Esophagus squamous epithelium (tissue), 5 donors: Measurements from ENCODE around the gene SCG3. TPM values are rescaled to one million over a fixed set of nuclear protein-coding genes. Genes with fewer than 3 reads are reported as not detected.

Experiments
- DNase-seq: peaks from one replicate; lab custom pipeline; 2025; lab: John Stamatoyannopoulos, UW
- H3K27ac ChIP-seq, 4 donors: fragments of 200-600 bp; sonication (generic); one replicate each; pipeline ENCODE4 v1.5.1; 2016 to 2019; ENCODE audit warnings: mild to moderate bottlenecking in 1 of 4
- H3K27me3 ChIP-seq, 4 donors: fragments of 200-600 bp; sonication (generic); 1 replicate in 3 of 4; 2 replicates in 1 of 4; pipeline versions ENCODE4 v1.5.1 to v1.6.0; 2017 to 2021; ENCODE audit warnings: antibody characterized with exemption in 1 of 4
- H3K36me3 ChIP-seq, 3 donors: fragments of 200-600 bp; sonication (generic); one replicate each; pipeline ENCODE4 v1.5.1; 2016 to 2019
- H3K4me1 ChIP-seq, 3 donors: fragments of 200-600 bp; sonication (generic); one replicate each; pipeline ENCODE4 v1.5.1; 2017 to 2019
- H3K4me3 ChIP-seq, 4 donors: fragments of 200-600 bp; sonication (generic); 1 replicate in 3 of 4; 2 replicates in 1 of 4; pipeline ENCODE4 v1.5.1; 2016 to 2019; ENCODE audit warnings: mild to moderate bottlenecking in 2 of 4, moderate library complexity in 1 of 4
- H3K9me3 ChIP-seq, 3 donors: fragments of 200-600 bp; sonication (generic); one replicate each; pipeline ENCODE4 v1.5.1; 2016 to 2019
- CTCF ChIP-seq, 6 experiments: fragments of 450-650 bp in 4 of 6; fragments of 200-600 bp in 2 of 6; sonication (generic) in 2 of 6; IDR thresholded peaks; one replicate each; pipeline ENCODE4 v1.5.1; 2016 to 2019; ENCODE audit warnings: antibody characterized with exemption in 6 of 6, mild to moderate bottlenecking in 4 of 6, moderate library complexity in 4 of 6
- POLR2A ChIP-seq, 4 donors: fragments of 450-650 bp; IDR thresholded peaks; one replicate each; pipeline ENCODE4 v1.6.1; 2017; ENCODE audit warnings: antibody characterized with exemption in 4 of 4, mild to moderate bottlenecking in 4 of 4, moderate library complexity in 3 of 4
- WGBS, 2 donors: methylation state at CpG; one replicate each; pipeline ENCODE4 v1.1.5; 2018; 5-methylcytosine and 5-hydroxymethylcytosine counted together
- intact Hi-C: fragments of 100-400 bp; cut with DNase I; formaldehyde crosslinking; loops from one replicate; pipeline ENCODE4 v1.15.0; 2022
- total RNA-seq, 4 donors: library from RNA; depleted of rRNA; stranded (reverse); fragments of >200 nt; gene quantifications; one replicate each; pipeline ENCODE4 v1.1.0, GENCODE V29; 2016
- donor health status: DM: yes; HTN: yes; CAD: no.

SCG3 gene
- total RNA-seq, 4 donors from 2014 or later, result 0.38 TPM; not detected in 3

GRCh38 chr15:51687565-51687964 is 6.3 kb downstream of the SCG3 start:
- peaks cover 0 to 36% (median 0%) of the 10 kb centered on the region in 4 donors for H3K27me3 ChIP-seq
- no peak for DNase-seq
- H3K36me3 ChIP-seq, result no peaks in the 10 kb centered on the region
- no peak overlapping the region for H3K27ac ChIP-seq
- no peaks in the 10 kb centered on the region for H3K9me3 ChIP-seq
- TF ChIP-seq CTCF (IDR thresholded peaks at IDR 0.05) (no peak), POLR2A (IDR thresholded peaks at IDR 0.05) (no peak)
- no peaks in the 10 kb centered on the region for H3K4me1 ChIP-seq
- WGBS, 2 donors, result 0 to 77% methylated on average over 1 of the region's 1 CpG
- H3K4me3 ChIP-seq, result no peak overlapping the region
- intact Hi-C loops, result no loop called here

DNA sequence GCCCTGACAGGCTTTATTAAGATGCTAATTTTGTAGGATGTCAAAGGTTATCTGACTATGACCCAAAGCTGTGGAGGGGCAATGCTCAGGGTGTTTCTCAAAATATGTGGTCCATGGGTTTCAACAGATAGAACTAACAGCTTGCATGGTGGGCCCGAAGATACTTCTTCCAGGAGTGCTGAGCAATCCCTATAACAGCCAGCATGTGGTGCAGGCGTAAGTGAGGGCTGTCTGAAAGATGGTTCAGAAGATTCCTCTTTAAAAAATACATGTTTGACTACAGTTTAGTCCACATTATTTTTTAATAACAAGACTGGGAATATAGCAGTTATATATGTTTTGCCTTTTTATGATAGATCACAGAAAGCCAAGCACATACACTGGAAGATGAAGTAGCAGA is 7.6 kb downstream of the SCG3 start:
- DNase-seq, result no peak
- intact Hi-C loops, result no loop called here
- no peaks in the 10 kb centered on the region for H3K4me1 ChIP-seq
- peaks cover 0 to 23% (median 0%) of the 10 kb centered on the region in 4 donors for H3K27me3 ChIP-seq
- H3K4me3 ChIP-seq, result no peak overlapping the region
- TF ChIP-seq CTCF (IDR thresholded peaks at IDR 0.05), result no peak
- no peak for TF ChIP-seq POLR2A (IDR thresholded peaks at IDR 0.05)
- 66 to 84% methylated on average over 2 of the region's 2 CpGs for WGBS, 2 donors
- no peaks in the 10 kb centered on the region for H3K36me3 ChIP-seq
- H3K9me3 ChIP-seq, result no peaks in the 10 kb centered on the region
- no peak overlapping the region for H3K27ac ChIP-seq

DNA sequence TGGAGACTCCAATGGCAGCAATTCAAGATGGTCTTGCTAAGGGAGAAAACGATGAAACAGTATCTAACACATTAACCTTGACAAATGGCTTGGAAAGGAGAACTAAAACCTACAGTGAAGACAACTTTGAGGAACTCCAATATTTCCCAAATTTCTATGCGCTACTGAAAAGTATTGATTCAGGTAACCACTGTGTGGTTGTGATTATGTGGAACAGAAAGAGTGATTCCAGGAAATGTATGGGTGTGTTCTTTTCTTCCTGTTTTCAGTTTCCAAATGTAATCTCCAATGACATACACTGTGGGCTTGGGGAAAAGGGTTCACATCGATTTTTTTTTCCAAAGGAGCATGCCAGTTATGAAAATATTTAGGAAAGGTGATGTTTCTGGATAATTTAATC is 10.9 kb downstream of the SCG3 start:
- DNase-seq, result no peak
- no peaks in the 10 kb centered on the region for H3K36me3 ChIP-seq
- H3K4me1 ChIP-seq, result no peaks in the 10 kb centered on the region
- H3K4me3 ChIP-seq, result no peak overlapping the region
- peaks cover 0 to 12% (median 0%) of the 10 kb centered on the region in 4 donors for H3K27me3 ChIP-seq
- H3K27ac ChIP-seq, result no peak overlapping the region
- H3K9me3 ChIP-seq, result no peaks in the 10 kb centered on the region
- intact Hi-C loops, result no loop called here
- WGBS, 2 donors, result 40 to 42% methylated on average over 3 of the region's 3 CpGs
- no peak for TF ChIP-seq CTCF (IDR thresholded peaks at IDR 0.05)
- TF ChIP-seq POLR2A (IDR thresholded peaks at IDR 0.05), result no peak

GRCh38 chr15:51696566-51696965 is 15.3 kb downstream of the SCG3 start:
- intact Hi-C loops, result no loop called here
- no peak for TF ChIP-seq POLR2A (IDR thresholded peaks at IDR 0.05)
- no peak for TF ChIP-seq CTCF (IDR thresholded peaks at IDR 0.05)
- DNase-seq, result no peak
- H3K27ac ChIP-seq, result no peak overlapping the region
- no peaks in the 10 kb centered on the region for H3K36me3 ChIP-seq
- no peak overlapping the region for H3K4me3 ChIP-seq
- 61 to 66% methylated on average over 5 of the region's 5 CpGs for WGBS, 2 donors
- H3K27me3 ChIP-seq, result peaks cover 0 to 11% (median 0%) of the 10 kb centered on the region in 4 donors
- no peaks in the 10 kb centered on the region for H3K4me1 ChIP-seq
- no peaks in the 10 kb centered on the region for H3K9me3 ChIP-seq

- Histone ChIP-seq H3K4me1 (no peaks in the 10 kb centered on the region), H3K27me3 (peaks cover 0 to 10% (median 0%) of the 10 kb centered on the region in 4 donors), H3K9me3 (no peaks in the 10 kb centered on the region), H3K36me3 (no peaks in the 10 kb centered on the region), H3K4me3 (no peak overlapping the region), H3K27ac (no peak overlapping the region)
- intact Hi-C loops, result no loop called here
- DNase-seq, result no peak
- TF ChIP-seq CTCF (IDR thresholded peaks at IDR 0.05), result no peak
- TF ChIP-seq POLR2A (IDR thresholded peaks at IDR 0.05), result no peak
- 88 to 89% methylated on average over 2 of the region's 2 CpGs for WGBS, 2 donors
Observed at GRCh38 chr15:51697163-51697562, 15.9 kb downstream of the SCG3 start.
